Hematopoietic multipotent progenitor cell treated with erythropoietin and hydrocortisone succinate and interleukin-3 and kit ligand, for 6 days (in vitro differentiated cells): ENCODE measurements around the gene NAV1.
"Not testable (repeated sequence)": the region's sequence is repeated elsewhere in the genome, so short reads cannot be mapped to it uniquely, and the experiment has no call there.

ENCODE experiments used
- DNase-seq: peaks from one replicate; pipeline ENCODE4 v3.0.0-alpha.2; 2015

Gene NAV1

DNA sequence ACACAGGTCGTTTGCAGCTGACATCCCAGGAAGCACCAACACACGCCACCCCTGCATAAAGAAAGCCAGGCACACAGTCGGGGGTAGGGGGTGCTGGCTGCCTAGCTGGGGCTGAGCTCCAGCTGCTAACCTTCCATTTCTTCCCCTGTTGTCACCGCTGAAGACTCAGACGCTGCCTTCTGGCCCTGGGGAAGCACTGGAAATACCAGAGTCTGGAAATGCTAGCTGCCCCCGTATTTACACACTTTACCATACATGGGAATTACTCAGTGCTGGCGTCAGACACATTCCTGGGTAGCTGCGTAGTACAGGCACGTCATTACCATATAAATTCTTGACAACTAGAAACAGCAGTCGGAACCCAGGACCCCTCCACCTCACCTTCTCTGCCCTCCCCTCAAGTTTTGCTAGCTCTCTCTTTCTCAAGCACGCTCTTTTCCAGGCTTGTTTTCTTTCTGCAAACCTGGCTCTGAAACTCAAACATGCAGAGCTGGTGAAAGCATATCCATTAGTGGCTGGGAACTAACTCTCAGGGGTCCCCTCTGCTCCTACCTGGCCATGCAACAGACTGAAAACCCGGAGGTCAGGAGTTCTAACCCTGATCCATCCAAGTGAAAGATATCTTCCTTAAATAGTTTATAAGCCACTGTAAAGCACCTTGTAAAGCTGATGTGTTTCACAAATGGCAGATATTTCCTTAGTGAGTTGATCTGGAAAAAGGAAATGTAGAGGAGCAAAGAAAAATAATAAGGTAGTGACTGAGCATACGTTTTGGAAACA is 35.3 kb upstream of the NAV1 start:
- DNase-seq: no peak

DNA sequence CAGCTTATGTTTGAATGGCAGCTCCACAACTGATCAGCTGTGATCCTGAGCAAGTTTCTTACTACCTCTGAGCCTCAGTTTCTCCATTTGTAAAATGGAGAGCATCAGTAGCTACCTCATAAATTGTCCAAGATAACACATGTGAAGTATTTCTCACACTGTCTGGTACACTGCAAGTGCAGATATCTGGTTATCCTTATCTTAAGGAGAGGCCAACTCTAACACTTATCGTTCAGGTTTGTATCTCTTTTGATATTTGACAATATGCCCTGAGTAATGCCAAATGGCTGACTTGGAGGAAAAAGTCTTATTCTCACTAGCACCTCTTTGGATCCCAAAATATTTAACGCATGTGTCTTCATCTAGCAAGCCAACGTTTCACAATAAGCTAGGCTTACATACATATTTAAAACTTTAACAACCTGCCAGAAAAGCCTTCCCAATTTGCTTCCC is 34.7 kb upstream of the NAV1 start:
- DNase-seq: no peak

DNA sequence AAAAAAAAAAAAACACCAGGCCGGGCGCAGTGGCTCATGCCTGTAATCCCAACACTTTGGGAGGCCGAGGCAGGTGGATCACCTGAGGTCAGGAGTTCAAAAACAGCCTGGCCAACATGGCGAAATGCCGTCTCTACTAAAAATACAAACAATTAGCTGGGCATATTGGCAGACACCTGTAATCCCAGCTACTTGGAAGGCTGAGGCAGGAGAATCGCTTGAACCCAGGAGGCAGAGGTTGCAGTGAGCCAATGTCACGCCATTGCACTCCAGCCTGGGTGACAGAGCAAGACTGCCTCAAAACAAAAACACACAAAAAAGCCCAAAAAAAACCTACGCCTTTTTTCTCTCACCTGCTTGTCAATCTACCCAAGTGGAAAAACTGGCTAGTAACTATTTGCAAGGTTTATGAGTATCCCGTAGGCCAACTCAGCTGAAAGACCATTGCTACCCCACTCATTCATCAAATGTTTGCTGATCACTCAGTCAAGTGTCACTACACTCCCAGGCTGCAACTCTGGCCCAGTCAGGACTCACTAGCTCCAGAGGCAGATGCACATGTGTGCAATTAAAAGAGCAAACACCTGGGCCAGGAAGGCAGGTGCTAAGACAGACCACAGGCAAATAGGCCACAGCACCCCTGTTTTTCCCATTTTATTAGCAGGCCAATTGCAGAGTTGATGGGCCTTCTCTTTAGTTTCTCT is 34.0 kb upstream of the NAV1 start:
- DNase-seq: no peak

DNA sequence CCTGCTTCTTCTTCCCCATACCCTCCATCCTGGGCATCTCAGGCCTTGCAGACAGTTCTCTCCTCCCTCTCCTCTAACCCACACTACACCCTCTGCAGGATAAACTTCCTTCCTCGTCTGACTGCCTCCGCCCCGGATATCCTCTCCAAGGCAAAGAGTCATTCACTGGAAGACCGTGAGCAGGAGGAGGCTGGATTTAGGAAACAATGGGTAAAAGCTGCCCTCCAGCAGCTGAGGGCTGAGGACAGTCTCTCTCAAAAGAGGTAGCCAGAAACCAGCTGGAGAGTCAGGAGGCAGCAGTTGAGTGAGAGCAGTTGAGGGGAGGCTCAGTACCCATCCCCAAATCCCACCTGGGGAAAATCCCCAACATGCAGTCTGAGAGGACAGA is 33.4 kb upstream of the NAV1 start:
- peak; percentile 28 for DNase-seq

DNA sequence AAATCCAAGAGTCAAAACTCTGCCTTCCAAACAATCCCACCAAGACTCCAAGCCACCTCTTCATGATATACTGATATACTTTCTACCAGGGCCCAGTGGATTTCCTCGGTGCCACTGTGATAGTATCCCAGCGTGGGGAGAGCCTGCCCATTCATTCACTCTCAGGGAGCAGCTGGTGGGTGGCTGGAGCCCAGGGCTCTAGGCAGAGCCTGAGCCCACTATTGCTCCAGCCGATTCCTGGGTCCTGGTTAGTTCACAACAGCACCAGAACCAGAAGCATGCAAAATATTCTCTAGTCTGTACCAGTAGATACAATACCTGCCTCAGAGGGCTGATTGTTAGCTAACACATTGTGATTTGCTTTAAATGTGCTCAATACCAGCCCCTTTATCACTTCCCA is 32.8 kb upstream of the NAV1 start:
- no peak for DNase-seq

DNA sequence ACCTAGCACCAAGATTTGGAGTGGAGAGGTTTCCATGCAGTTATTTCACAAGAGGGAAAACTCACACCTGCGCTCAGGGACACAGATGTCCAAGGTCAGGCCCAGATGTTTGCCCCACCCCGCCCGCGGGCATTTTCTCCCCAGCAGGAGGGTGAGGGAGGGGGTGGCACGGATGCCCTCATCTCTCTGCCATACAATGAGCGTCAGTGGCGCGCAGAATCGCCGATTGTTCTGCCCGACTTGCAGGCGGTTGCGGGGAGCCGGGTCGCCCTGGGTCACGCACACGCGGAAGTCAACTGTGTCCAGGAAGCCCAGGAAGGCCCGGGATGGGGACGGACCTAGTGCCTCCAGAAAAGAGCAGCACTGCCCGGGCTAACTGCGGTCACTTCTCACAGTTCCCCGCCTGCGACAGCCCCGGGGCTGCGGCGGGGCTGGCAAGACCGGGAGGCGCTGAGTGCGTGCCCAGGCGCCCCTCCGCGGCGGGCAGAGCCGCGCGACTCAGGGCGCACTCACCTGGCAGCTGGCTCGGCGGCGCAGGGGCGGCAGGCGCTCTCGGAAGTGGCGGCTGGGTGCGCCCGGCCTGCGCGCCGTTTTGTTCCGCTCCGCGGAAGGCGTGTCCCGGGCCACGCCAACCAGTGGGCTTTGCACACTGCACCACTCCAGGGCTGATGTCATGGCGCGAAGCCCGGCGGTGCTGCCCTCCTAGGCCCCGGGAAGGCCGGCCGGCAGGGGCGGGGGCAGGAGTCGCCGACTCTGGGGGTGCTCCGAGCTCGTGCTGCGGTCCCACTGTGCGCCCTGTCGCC is 32.2 kb upstream of the NAV1 start, which contains the start of gene CSRP1:
CSRP1 (minus strand) TSS at position 567 of the 803 bp plus-strand sequence. CDS start 10,820 bp downstream, outside the sequence.
- DNase-seq: peak; percentile 93

DNA sequence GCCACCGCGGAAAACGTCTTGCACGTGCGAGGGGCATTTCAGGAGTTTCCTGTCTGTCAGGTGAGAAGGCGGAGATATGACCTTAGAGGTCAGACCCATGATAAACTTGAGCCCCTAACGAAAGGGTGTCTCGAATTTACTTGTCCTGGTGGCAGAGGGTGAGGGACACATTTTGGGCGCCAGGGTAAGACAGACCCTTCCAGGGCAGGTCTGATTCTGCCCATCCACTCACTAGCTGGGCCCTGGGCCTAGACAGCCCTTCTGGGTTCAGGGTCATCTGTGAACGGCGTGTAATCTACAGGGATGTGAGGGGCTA is 31.6 kb upstream of the NAV1 start:
- DNase-seq: no peak

DNA sequence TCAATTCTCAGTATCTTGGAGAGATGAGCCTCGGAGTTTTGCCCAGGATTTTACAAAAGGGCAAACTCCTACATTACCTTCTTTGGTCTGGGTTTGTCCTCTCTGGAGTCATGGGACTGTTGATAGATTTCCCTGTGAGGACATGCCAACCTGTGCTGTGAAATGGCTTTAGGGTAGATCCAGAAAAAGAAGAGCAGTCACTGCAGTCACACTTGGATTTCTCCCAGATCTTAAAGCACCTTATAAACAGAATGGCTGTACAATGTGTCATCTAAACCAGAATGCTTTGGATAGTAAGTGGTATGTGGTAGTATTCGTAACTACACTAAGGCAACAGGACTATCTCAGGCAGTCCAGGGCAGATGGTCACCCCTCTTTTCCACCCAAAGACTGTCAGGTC is 30.1 kb upstream of the NAV1 start:
- DNase-seq: no peak

DNA sequence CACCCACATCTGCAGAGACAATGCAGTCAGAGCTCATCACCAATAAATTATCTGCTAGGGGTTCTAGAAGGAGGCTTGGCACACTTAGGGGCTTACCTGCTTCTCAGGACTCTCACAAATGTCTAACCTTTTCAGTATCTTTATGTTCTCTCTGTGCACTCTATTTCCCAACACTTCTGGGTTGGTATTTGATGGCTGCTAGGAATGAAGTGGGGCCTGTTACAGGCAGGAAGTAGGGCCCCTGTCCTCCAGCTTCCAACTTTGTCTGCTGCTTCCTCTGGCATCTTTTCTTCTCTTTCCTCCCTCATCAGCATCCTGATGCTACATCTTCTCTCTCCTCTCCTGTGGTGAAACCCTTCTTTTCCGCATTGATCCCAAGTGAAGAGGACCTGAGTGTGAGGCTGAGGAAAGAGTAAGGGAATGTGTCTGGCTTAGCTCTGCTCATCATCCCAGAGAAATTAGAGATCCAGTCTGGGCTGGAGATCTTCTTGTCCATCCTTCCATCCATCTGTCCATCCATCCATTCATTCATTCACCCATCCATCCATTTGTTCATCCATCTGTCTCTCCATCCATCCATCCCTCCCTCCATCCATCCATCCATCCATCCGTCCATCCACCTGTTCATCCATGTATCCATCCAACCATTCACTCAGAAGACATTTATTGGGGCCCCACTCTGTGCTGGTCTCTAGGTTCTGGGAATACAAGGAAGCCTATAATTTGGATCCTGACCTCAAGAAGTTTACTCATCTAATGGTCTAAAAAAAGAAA is 29.1 kb upstream of the NAV1 start:
- no peak for DNase-seq

DNA sequence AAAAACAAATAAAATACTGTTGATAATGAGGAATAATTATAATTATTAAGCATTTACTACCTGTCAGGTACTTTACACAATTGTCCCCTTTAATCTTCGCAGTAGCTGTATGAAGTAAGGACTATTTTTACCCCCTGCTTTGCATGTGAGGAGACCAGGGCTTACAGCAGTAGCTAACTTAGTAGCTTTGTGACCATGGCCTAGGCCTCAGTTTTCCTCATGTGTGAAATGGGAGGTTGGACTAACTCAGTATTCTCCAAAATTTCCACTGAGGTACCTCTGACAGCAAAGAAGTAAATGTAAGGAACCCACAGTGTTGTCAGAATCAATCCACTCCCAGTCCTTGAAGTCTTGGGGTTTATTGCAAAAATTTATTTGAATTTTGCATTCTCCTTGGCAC is 28.2 kb upstream of the NAV1 start:
- DNase-seq: no peak

DNA sequence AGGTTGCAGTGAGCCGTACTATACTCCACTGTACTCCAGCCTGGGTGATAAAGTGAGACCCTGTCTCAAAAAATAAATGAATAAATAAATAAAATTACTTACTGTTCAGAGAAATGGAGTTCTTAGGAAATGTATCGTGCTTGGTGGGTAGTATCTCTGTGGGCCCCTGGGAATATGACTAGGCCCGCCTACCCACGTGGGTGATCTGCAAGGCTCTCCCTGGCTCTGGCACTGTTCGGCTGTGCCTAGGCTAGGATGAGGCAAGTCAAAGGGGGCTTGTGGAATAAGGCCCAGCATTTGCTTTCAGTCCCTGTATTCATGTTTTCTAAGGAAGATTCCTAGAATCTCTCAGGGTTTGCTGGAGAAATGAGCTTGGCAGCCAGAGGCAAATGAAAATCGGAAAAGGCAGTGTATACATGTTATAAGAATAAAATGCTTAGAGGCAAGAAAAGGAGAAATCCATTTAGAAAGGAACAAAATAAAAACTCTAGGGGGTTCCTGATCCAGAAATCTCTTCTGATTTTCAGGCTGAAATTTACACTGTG is 27.5 kb upstream of the NAV1 start:
- DNase-seq: no peak

DNA sequence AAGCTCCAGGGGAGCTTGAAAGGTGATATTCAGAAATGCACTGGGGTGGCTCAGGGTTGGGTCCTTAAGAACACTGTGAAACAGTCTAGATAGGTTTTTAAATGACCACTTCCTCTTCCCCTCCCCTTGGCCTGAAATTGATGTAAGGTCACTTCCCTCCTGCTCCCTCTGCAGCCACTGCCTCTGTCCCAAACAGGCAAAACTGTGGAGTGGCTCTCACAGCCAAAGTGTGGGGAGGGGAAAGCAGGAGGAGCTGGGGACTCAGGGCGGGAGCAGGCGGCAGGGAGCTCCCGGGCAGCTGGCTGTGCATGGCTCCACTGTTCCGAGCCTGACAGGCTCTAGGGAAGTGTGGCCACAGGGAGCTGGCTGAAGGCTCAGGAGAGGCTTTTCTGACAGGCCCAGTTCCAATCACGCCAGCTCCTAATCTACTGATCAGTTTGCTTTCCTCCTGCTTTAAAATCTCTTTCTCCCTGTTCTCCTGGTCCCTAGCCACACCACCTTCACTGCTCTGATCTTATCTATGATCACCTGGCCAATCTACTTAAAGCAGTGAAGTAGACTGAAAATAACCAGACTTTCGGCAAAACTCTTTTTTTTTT is 26.9 kb upstream of the NAV1 start:
- peak; percentile 60 for DNase-seq

DNA sequence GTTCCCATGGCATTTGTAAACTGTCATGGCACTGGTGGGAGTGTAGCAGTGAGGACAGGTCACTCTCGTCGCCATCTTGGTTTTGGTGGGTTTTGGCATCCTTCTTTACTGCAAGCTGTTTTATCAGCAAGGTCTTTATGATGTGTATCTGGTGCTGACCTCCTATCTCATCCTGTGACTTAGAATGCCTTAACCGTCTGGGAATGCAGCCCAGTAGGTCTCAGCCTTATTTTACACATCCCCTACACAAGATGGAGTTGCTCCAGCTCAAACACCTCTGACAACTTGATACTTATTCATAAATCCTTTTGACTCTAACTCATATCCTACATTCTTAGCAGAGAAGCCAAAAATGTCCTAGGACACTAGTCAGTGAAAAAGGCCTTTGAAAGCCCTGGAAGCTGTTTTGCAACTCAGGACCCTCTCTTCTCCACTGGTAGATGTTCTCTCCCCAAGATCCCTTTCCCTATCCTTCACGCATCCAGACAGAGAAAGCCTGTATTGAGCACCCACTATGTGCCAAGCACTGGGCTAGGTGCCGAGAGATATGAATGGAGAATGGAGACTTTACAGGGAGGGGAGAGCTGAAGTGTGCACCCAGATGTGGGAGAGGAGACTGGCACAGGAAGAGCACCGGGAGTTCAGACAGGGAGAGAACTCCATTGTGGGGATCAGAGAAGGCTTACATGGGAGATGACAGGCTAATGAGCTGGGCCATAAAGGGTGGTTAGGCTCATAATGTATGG is 25.3 kb upstream of the NAV1 start:
- no peak for DNase-seq

DNA sequence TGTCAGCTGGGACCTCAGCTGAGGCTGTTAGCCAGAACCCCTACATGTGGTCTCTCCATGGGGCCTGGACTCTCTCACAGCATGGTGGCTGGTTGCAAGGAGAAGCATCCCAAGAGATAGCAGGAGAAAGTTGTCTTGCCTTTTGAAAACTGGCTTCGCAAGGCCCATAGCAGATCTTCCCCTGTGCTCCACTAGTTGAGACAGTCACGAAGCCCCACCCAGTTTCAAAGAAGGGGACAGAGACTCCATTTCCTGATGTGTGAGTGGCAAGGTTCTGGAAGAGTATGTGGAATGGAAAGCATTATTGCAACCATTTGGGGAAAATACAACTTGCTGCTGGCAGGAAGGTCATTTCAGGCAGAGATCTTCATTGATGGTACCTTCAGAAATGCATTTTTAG is 24.5 kb upstream of the NAV1 start:
- peak; percentile 66 for DNase-seq

DNA sequence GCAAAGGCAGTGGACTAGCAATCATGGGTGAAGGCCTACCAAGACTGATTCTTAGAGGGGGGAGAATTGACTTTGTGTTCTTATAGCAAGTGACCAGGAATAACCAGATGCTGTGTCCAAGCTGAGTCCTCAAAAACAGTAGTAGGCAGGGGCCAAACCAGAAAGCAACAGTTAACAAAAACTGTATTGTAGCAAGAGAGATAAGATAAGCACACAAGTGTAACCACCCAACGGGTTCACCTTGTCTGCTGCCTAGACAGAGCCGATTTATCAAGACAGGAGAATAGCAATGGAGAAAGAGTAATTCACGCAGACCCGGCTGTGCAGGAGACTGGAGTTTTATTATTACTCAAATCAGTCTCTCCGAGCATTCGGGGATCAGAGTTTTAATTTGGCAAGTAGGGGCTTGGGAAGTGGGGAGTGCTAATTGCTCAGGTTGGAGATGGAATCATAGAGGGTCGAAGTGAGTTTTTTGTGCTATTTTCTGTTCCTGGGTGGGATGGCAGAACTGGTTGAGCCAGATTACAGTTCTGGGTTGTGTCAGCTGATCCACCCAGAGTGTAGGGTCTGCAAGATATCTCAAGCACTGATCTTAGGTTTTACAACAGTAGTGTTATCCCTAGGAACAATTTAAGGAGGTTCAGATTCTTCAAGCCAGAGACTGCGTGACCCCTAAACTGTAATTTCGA is 23.7 kb upstream of the NAV1 start:
- DNase-seq: peak; percentile 78

DNA sequence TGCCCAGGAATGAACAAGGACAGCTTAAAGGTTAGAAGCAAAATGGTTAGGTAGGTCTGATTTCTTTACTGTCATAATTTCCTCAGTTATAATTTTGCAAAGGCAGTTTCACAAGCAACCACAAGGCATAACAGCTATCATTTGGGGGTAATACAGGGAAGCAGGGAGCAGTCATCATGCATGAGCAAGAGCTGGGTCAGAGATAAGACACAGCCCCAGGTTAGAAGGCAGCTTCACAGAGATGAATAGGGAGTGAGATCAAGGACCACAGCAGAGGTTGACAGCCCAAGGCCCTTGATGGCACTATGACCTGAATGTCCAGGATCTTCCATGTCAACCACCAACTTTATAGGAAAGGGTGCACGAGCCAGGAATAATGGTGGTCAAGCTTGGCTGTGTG is 23.0 kb upstream of the NAV1 start:
- peak; percentile 87 for DNase-seq

DNA sequence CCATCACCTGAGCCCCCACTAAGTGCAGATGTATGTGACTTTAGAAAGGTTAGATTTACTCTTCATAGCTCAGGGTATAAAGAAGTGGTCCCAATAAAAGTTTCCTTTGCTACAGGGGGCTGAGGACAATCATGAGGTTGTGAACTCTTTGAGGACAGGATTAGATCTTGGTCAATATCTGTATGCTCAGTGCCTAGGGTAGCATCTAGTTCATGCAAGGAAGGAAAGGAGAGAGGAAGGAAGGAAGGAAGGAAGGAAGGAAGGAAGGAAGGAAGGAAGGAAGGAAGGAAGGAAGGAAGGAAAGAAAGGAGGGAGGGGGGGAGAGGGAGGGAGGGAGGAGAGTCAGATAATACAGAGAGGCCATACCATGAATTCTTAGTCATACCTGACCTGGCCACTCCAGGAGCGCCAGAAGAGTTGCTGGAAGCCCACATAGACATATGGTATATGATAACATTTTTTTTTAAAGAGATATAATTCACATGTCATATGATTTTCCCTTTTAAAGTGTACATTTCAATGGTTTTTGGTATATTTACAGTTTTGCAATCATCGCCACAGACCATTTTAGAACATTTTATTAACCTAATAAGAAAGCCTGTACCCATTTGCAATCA is 22.3 kb upstream of the NAV1 start:
- DNase-seq: peak; percentile 58

DNA sequence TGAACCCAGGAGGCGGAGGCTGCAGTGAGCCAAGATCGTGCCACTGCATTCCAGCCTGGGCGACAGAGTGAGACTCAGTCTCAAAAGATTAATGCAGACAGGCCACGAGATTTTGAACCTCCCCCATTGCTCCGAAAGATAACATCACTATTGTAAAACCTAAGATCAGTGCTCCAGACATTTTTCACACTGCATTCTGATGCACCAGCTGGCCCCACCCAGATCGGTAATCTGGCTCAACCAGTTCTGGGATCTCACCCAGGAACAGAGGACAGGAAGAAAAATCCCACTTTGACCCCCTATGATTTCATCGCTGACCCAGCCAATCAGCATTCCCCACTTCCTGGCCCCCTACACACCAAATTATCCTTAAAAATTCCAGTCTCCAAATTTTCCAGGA is 21.3 kb upstream of the NAV1 start:
- peak; percentile 42 for DNase-seq

DNA sequence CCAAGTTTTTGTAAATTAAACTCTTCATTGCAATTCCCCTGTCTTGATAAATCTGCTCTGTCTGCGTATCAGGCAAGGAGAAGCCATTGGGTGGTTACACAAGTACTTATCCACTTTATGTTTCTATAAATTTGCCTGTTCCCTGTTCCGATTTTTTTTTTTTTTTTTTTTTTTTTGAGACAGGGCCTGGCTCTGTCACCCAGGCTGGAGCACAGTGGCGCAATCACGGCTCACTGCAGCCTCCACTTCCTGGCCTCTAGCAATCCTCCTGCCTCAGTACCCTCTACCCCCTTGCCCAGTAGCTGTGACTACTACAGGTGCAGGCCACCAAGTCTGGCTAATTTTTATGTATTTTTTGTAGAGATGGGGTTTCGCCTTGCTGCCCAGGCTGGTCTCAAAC is 20.9 kb upstream of the NAV1 start:
- no peak for DNase-seq

DNA sequence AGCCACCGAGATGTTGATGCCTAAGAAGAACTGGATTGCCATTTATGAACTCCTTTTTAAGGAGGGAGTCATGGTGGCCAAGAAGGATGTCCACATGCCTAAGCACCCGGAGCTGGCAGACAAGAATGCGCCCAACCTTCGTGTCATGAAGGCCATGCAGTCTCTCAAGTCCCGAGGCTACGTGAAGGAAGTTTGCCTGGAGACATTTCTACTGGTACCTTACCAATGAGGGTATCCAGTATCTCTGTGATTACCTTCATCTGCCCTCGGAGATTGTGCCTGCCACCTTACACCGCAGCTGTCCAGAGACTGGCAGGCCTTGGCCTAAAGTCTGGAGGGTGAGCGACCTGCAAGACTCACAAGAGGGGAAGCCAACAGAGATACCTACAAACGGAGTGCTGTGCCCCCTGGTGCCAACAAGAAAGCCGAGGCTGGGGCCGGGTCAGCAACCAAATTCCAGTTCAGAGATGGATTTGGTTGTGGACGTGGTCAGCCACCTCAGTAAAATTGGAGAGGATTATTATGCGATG is 18.8 kb upstream of the NAV1 start:
- DNase-seq: not testable (repeated sequence)
